ENCODE measurements around the gene C2orf72.

Gene C2orf72

GRCh38 chr2:231012463-231012862 lies 24.9 kb upstream of the C2orf72 start:
- DNase-seq, result no peak
- no peak overlapping the region for H3K27ac ChIP-seq (ENCODE audit: low read length)
- no peak overlapping the region for H3K4me2 ChIP-seq (ENCODE audit: low read depth, low read length)
- H3K9me2 ChIP-seq (replicated peaks; ENCODE audit: insufficient read depth, low read length), result no peaks in the 10 kb centered on the region
- no peak overlapping the region for H2AFZ ChIP-seq (ENCODE audit: low read length)
- H3K9me3 ChIP-seq (replicated peaks; ENCODE audit: insufficient read depth, low read length), result no peaks in the 10 kb centered on the region
- no peak for TF ChIP-seq EZH2 (optimal IDR thresholded peaks at IDR 0.05; ENCODE audit: low read depth, low read length)
- no peak for TF ChIP-seq CTCF (IDR thresholded peaks at IDR 0.05; ENCODE audit: low read length)
- no peak for TF ChIP-seq EZH2phosphoT487 (IDR thresholded peaks at IDR 0.05; ENCODE audit: low read length)
- H3K36me3 ChIP-seq (replicated peaks; ENCODE audit: insufficient read depth, low read length), result no peaks in the 10 kb centered on the region
- H3K9ac ChIP-seq (ENCODE audit: low read length), result no peak overlapping the region
- no peaks in the 10 kb centered on the region for H3K79me2 ChIP-seq (ENCODE audit: low read length)
- H3K4me3 ChIP-seq (ENCODE audit: low read length), result no peak overlapping the region
- no peaks in the 10 kb centered on the region for H3K4me1 ChIP-seq (ENCODE audit: low read length)
- no peaks in the 10 kb centered on the region for H3F3A ChIP-seq (ENCODE audit: insufficient read depth, low read length)
- no peaks in the 10 kb centered on the region for H3K27me3 ChIP-seq (replicated peaks; ENCODE audit: insufficient read depth, low read length)
- H4K20me1 ChIP-seq (ENCODE audit: insufficient read depth, low read length), result no peaks in the 10 kb centered on the region

- H3K36me3 ChIP-seq (replicated peaks; ENCODE audit: insufficient read depth, low read length), result no peaks in the 10 kb centered on the region
- no peaks in the 10 kb centered on the region for H4K20me1 ChIP-seq (ENCODE audit: insufficient read depth, low read length)
- no peak overlapping the region for H3K9ac ChIP-seq (ENCODE audit: low read length)
- DNase-seq, result no peak
- H3K27ac ChIP-seq (ENCODE audit: low read length), result no peak overlapping the region
- H3K27me3 ChIP-seq (replicated peaks; ENCODE audit: insufficient read depth, low read length), result no peaks in the 10 kb centered on the region
- H3K4me2 ChIP-seq (ENCODE audit: low read depth, low read length), result no peak overlapping the region
- no peaks in the 10 kb centered on the region for H3K9me2 ChIP-seq (replicated peaks; ENCODE audit: insufficient read depth, low read length)
- no peak overlapping the region for H2AFZ ChIP-seq (ENCODE audit: low read length)
- no peak overlapping the region for H3K4me3 ChIP-seq (ENCODE audit: low read length)
- H3K79me2 ChIP-seq (ENCODE audit: low read length), result no peaks in the 10 kb centered on the region
- H3F3A ChIP-seq (ENCODE audit: insufficient read depth, low read length), result no peaks in the 10 kb centered on the region
- no peaks in the 10 kb centered on the region for H3K9me3 ChIP-seq (replicated peaks; ENCODE audit: insufficient read depth, low read length)
- TF ChIP-seq CTCF (IDR thresholded peaks at IDR 0.05; ENCODE audit: low read length) (no peak), EZH2 (optimal IDR thresholded peaks at IDR 0.05; ENCODE audit: low read depth, low read length) (no peak), EZH2phosphoT487 (IDR thresholded peaks at IDR 0.05; ENCODE audit: low read length) (no peak)
- no peaks in the 10 kb centered on the region for H3K4me1 ChIP-seq (ENCODE audit: low read length)
Observed at GRCh38 chr2:231013820-231014219, 23.5 kb upstream of the C2orf72 start.

GRCh38 chr2:231015478-231015877 lies 21.8 kb upstream of the C2orf72 start:
- no peaks in the 10 kb centered on the region for H3K9me2 ChIP-seq (replicated peaks; ENCODE audit: insufficient read depth, low read length)
- H3K36me3 ChIP-seq (replicated peaks; ENCODE audit: insufficient read depth, low read length), result no peaks in the 10 kb centered on the region
- H3K79me2 ChIP-seq (ENCODE audit: low read length), result no peaks in the 10 kb centered on the region
- H3K9me3 ChIP-seq (replicated peaks; ENCODE audit: insufficient read depth, low read length), result no peaks in the 10 kb centered on the region
- H4K20me1 ChIP-seq (ENCODE audit: insufficient read depth, low read length), result no peaks in the 10 kb centered on the region
- no peak overlapping the region for H3K9ac ChIP-seq (ENCODE audit: low read length)
- TF ChIP-seq CTCF (IDR thresholded peaks at IDR 0.05; ENCODE audit: low read length) (no peak), EZH2phosphoT487 (IDR thresholded peaks at IDR 0.05; ENCODE audit: low read length) (no peak), EZH2 (optimal IDR thresholded peaks at IDR 0.05; ENCODE audit: low read depth, low read length) (no peak)
- H3K4me2 ChIP-seq (ENCODE audit: low read depth, low read length), result no peak overlapping the region
- H3K4me3 ChIP-seq (ENCODE audit: low read length), result no peak overlapping the region
- DNase-seq, result no peak
- H3F3A ChIP-seq (ENCODE audit: insufficient read depth, low read length), result no peaks in the 10 kb centered on the region
- no peak overlapping the region for H2AFZ ChIP-seq (ENCODE audit: low read length)
- H3K4me1 ChIP-seq (ENCODE audit: low read length), result no peaks in the 10 kb centered on the region
- no peak overlapping the region for H3K27ac ChIP-seq (ENCODE audit: low read length)
- no peaks in the 10 kb centered on the region for H3K27me3 ChIP-seq (replicated peaks; ENCODE audit: insufficient read depth, low read length)
